ENCODE measurements around the gene NDUFB6.
"Not testable (repeated sequence)": the region's sequence is repeated elsewhere in the genome, so short reads cannot be mapped to it uniquely, and the experiment has no call there.

NDUFB6 gene

GRCh38 chr9:32572900-32573523 lies at the start of gene NDUFB6:
Gene NDUFB6, minus strand, starts transcription at chr9:32573159. Its CDS starts 99 bp downstream, at chr9:32573060.
- Histone ChIP-seq H2AFZ (ENCODE audit: low read depth, low read length) (peak within 1 kb of the TSS; percentile 85), H3K9me3 (ENCODE audit: low read length) (no peaks in the 10 kb centered on the region), H3K4me3 (ENCODE audit: low read length) (peak within 1 kb of the TSS; percentile 85), H3K4me1 (ENCODE audit: insufficient read depth, low read length) (peaks cover 13% of the 10 kb centered on the region), H3K27me3 (ENCODE audit: insufficient read depth, low read length) (no peaks in the 10 kb centered on the region), H3K36me3 (ENCODE audit: insufficient read depth, low read length) (peaks cover 8% of the 10 kb centered on the region)

GRCh38 chr9:32618261-32618660 lies 45.3 kb upstream of the NDUFB6 start:
- H3K27me3 ChIP-seq (ENCODE audit: insufficient read depth, low read length), result no peaks in the 10 kb centered on the region
- no peaks in the 10 kb centered on the region for H3K9me3 ChIP-seq (ENCODE audit: low read length)
- no peaks in the 10 kb centered on the region for H3K4me1 ChIP-seq (ENCODE audit: insufficient read depth, low read length)
- H3K36me3 ChIP-seq (ENCODE audit: insufficient read depth, low read length), result no peaks in the 10 kb centered on the region
- no peak overlapping the region for H3K4me3 ChIP-seq (ENCODE audit: low read length)
- H2AFZ ChIP-seq (ENCODE audit: low read depth, low read length), result no peak overlapping the region

- Histone ChIP-seq H3K9me3 (ENCODE audit: low read length) (no peaks in the 10 kb centered on the region), H3K36me3 (ENCODE audit: insufficient read depth, low read length) (no peaks in the 10 kb centered on the region), H2AFZ (ENCODE audit: low read depth, low read length) (no peak overlapping the region), H3K27me3 (ENCODE audit: insufficient read depth, low read length) (no peaks in the 10 kb centered on the region), H3K4me3 (ENCODE audit: low read length) (no peak overlapping the region), H3K4me1 (ENCODE audit: insufficient read depth, low read length) (no peaks in the 10 kb centered on the region)
These were observed 33.9 kb upstream of the NDUFB6 start for GRCh38 chr9:32606811-32607210.

- H3K36me3 ChIP-seq (ENCODE audit: insufficient read depth, low read length), result no peaks in the 10 kb centered on the region
- no peak overlapping the region for H3K4me3 ChIP-seq (ENCODE audit: low read length)
- no peaks in the 10 kb centered on the region for H3K4me1 ChIP-seq (ENCODE audit: insufficient read depth, low read length)
- no peaks in the 10 kb centered on the region for H3K27me3 ChIP-seq (ENCODE audit: insufficient read depth, low read length)
- H2AFZ ChIP-seq (ENCODE audit: low read depth, low read length), result no peak overlapping the region
- H3K9me3 ChIP-seq (ENCODE audit: low read length), result no peaks in the 10 kb centered on the region
These were observed 31.2 kb upstream of the NDUFB6 start for GRCh38 chr9:32603914-32604852.

GRCh38 chr9:32599021-32599420 lies 26.1 kb upstream of the NDUFB6 start:
- H3K4me1 ChIP-seq (ENCODE audit: insufficient read depth, low read length); H3K36me3 ChIP-seq (ENCODE audit: insufficient read depth, low read length); H3K9me3 ChIP-seq (ENCODE audit: low read length); H3K4me3 ChIP-seq (ENCODE audit: low read length); H3K27me3 ChIP-seq (ENCODE audit: insufficient read depth, low read length); H2AFZ ChIP-seq (ENCODE audit: low read depth, low read length): not testable (repeated sequence)

GRCh38 chr9:32596936-32597335 lies 24.0 kb upstream of the NDUFB6 start:
- Histone ChIP-seq H3K27me3 (ENCODE audit: insufficient read depth, low read length) (no peaks in the 10 kb centered on the region), H3K36me3 (ENCODE audit: insufficient read depth, low read length) (no peaks in the 10 kb centered on the region), H3K9me3 (ENCODE audit: low read length) (no peaks in the 10 kb centered on the region), H3K4me3 (ENCODE audit: low read length) (no peak overlapping the region), H2AFZ (ENCODE audit: low read depth, low read length) (no peak overlapping the region), H3K4me1 (ENCODE audit: insufficient read depth, low read length) (no peaks in the 10 kb centered on the region)

GRCh38 chr9:32596096-32596865 lies 23.3 kb upstream of the NDUFB6 start:
- no peaks in the 10 kb centered on the region for H3K27me3 ChIP-seq (ENCODE audit: insufficient read depth, low read length)
- H2AFZ ChIP-seq (ENCODE audit: low read depth, low read length), result no peak overlapping the region
- H3K4me3 ChIP-seq (ENCODE audit: low read length), result no peak overlapping the region
- no peaks in the 10 kb centered on the region for H3K4me1 ChIP-seq (ENCODE audit: insufficient read depth, low read length)
- H3K36me3 ChIP-seq (ENCODE audit: insufficient read depth, low read length), result no peaks in the 10 kb centered on the region
- H3K9me3 ChIP-seq (ENCODE audit: low read length), result no peaks in the 10 kb centered on the region

GRCh38 chr9:32590898-32591297 lies 17.9 kb upstream of the NDUFB6 start:
- Histone ChIP-seq H3K4me3 (ENCODE audit: low read length) (no peak overlapping the region), H2AFZ (ENCODE audit: low read depth, low read length) (no peak overlapping the region), H3K9me3 (ENCODE audit: low read length) (no peaks in the 10 kb centered on the region), H3K4me1 (ENCODE audit: insufficient read depth, low read length) (no peaks in the 10 kb centered on the region), H3K36me3 (ENCODE audit: insufficient read depth, low read length) (no peaks in the 10 kb centered on the region), H3K27me3 (ENCODE audit: insufficient read depth, low read length) (no peaks in the 10 kb centered on the region)

- Histone ChIP-seq H3K9me3 (ENCODE audit: low read length) (no peaks in the 10 kb centered on the region), H3K36me3 (ENCODE audit: insufficient read depth, low read length) (no peaks in the 10 kb centered on the region), H3K4me3 (ENCODE audit: low read length) (no peak overlapping the region), H3K27me3 (ENCODE audit: insufficient read depth, low read length) (no peaks in the 10 kb centered on the region), H2AFZ (ENCODE audit: low read depth, low read length) (no peak overlapping the region), H3K4me1 (ENCODE audit: insufficient read depth, low read length) (no peaks in the 10 kb centered on the region)
These were observed 17.5 kb upstream of the NDUFB6 start for GRCh38 chr9:32590476-32590875.

GRCh38 chr9:32589083-32589723 lies 16.2 kb upstream of the NDUFB6 start:
- Histone ChIP-seq H3K9me3 (ENCODE audit: low read length) (no peaks in the 10 kb centered on the region), H3K36me3 (ENCODE audit: insufficient read depth, low read length) (no peaks in the 10 kb centered on the region), H3K27me3 (ENCODE audit: insufficient read depth, low read length) (no peaks in the 10 kb centered on the region), H3K4me1 (ENCODE audit: insufficient read depth, low read length) (no peaks in the 10 kb centered on the region), H2AFZ (ENCODE audit: low read depth, low read length) (no peak overlapping the region), H3K4me3 (ENCODE audit: low read length) (no peak overlapping the region)

- no peaks in the 10 kb centered on the region for H3K36me3 ChIP-seq (ENCODE audit: insufficient read depth, low read length)
- H2AFZ ChIP-seq (ENCODE audit: low read depth, low read length), result no peak overlapping the region
- no peaks in the 10 kb centered on the region for H3K4me1 ChIP-seq (ENCODE audit: insufficient read depth, low read length)
- H3K27me3 ChIP-seq (ENCODE audit: insufficient read depth, low read length), result no peaks in the 10 kb centered on the region
- no peaks in the 10 kb centered on the region for H3K9me3 ChIP-seq (ENCODE audit: low read length)
- H3K4me3 ChIP-seq (ENCODE audit: low read length), result no peak overlapping the region
These were observed 14.9 kb upstream of the NDUFB6 start for GRCh38 chr9:32587901-32588300.

GRCh38 chr9:32584784-32585183 lies 11.8 kb upstream of the NDUFB6 start:
- Histone ChIP-seq H3K4me1 (ENCODE audit: insufficient read depth, low read length) (no peaks in the 10 kb centered on the region), H3K4me3 (ENCODE audit: low read length) (no peak overlapping the region), H3K9me3 (ENCODE audit: low read length) (no peaks in the 10 kb centered on the region), H3K27me3 (ENCODE audit: insufficient read depth, low read length) (no peaks in the 10 kb centered on the region), H2AFZ (ENCODE audit: low read depth, low read length) (no peak overlapping the region), H3K36me3 (ENCODE audit: insufficient read depth, low read length) (no peaks in the 10 kb centered on the region)

Data from neuron (in vitro differentiated cells).